Hepatocyte (in vitro differentiated cells): ENCODE data around the gene TDP2.

Experiments used
- CTCF ChIP-seq: fragments of 200-600 bp; sonication (generic); IDR thresholded peaks from 2 replicates; pipeline ENCODE4 v1.5.1; 2016; ENCODE audit warnings: antibody characterized with exemption, mild to moderate bottlenecking; ENCODE audit not compliant: poor library complexity
- EZH2 ChIP-seq: fragments of 200-600 bp; sonication (generic); IDR thresholded peaks from 2 replicates; pipeline ENCODE4 v1.6.1; 2016; ENCODE audit warnings: antibody characterized with exemption, mild to moderate bottlenecking, borderline replicate concordance
- EZH2phosphoT487 ChIP-seq: fragments of 200-600 bp; sonication (generic); IDR thresholded peaks from one replicate; pipeline ENCODE4 v1.6.1; 2018; ENCODE audit warnings: antibody characterized with exemption, mild to moderate bottlenecking, low read depth, moderate library complexity; ENCODE audit not compliant: unreplicated experiment, severe bottlenecking

GRCh38 chr6:24621626-24622289 is 44.9 kb downstream of the TDP2 start:
- TF ChIP-seq EZH2phosphoT487, result no peak
- no peak for TF ChIP-seq CTCF
- no peak for TF ChIP-seq EZH2
